HCT116 (cell line): ENCODE data around the gene RNGTT. TPM values are rescaled to one million over a fixed set of nuclear protein-coding genes. Genes with fewer than 3 reads are reported as not detected.

ENCODE experiments used
- ATAC-seq: fragments of 200-7000 bp; cut with Tn5 transposase; 2 replicates; pipeline ENCODE4 v1.9.1; 2020; ENCODE audit warnings: mild to moderate bottlenecking, moderate library complexity
- BruUV-seq: library from RNA; stranded (reverse); fragments of 400-500 nt; replicated peaks from 2 replicates; lab custom pipeline; 2021; lab: Mats Ljungman, UMichigan
- CTCF ChIA-PET: fragments of 300-600 bp; sonication (Branson Sonifier 250); formaldehyde crosslinking; loops from one replicate; lab custom pipeline; 2021; ENCODE audit warnings: antibody characterized with exemption; lab: Charles Lee
- POLR2A ChIA-PET: fragments of 300-600, 350-600 bp; sonication (Branson Sonifier 250); formaldehyde crosslinking; loops from one replicate; lab custom pipeline; 2021; ENCODE audit warnings: antibody characterized with exemption; lab: Charles Lee
- RAD21 ChIA-PET, 2 experiments: fragments of 300-600 bp; sonication (Branson Sonifier 250); formaldehyde crosslinking; loops; one replicate each; lab custom pipeline; 2023; ENCODE audit warnings: low total read pairs in 2 of 2; ENCODE audit not compliant: uncharacterized antibody in 2 of 2, unreplicated experiment in 2 of 2, low non-redundant PET in 1 of 2; lab: Charles Lee
- DNase-seq: peaks from one replicate; pipeline ENCODE4 v3.0.0-alpha.2; 2010; ENCODE audit warnings: low read depth, low spot score
- H2AFZ ChIP-seq: fragments of 200-600 bp; shearing (Covaris generic), sonication (generic); 2 replicates; pipeline ENCODE4 v1.6.1; 2017; ENCODE audit warnings: low read depth, mixed run types, mixed read lengths, antibody characterized with exemption, low read length; ENCODE audit not compliant: poor library complexity, severe bottlenecking
- H3K27ac ChIP-seq: 2 replicates; pipeline ENCODE4 v1.5.1; 2012; ENCODE audit warnings: low read depth, low read length
- H3K27me3 ChIP-seq: fragments of 200-600 bp; sonication (generic); 2 replicates; pipeline ENCODE4 v1.6.1; 2016; ENCODE audit warnings: mixed run types, low read length, mixed read lengths; ENCODE audit not compliant: insufficient read depth
- H3K36me3 ChIP-seq, 2 experiments: fragments of 200-500 bp in 1 of 2; fragments of 200-600 bp in 1 of 2; sonication (Bioruptor generic) in 1 of 2; sonication (generic) in 1 of 2; 2 replicates each; pipeline versions ENCODE4 v1.5.1 to v1.6.1; 2014 to 2016; ENCODE audit warnings: low read length in 2 of 2, inconsistent platforms in 1 of 2, mixed read lengths in 1 of 2, mixed run types in 1 of 2; ENCODE audit not compliant: insufficient read depth in 2 of 2, control insufficient read depth in 1 of 2
- H3K4me1 ChIP-seq, 2 experiments: fragments of 200-600 bp in 1 of 2; sonication (generic) in 1 of 2; 2 replicates each; pipeline versions ENCODE4 v1.5.1 to v1.6.1; 2012 to 2017; ENCODE audit warnings: low read length in 2 of 2, inconsistent platforms in 1 of 2, mild to moderate bottlenecking in 1 of 2, mixed read lengths in 1 of 2, mixed run types in 1 of 2, moderate library complexity in 1 of 2; ENCODE audit not compliant: insufficient read depth in 2 of 2, control insufficient read depth in 1 of 2
- H3K4me2 ChIP-seq: fragments of 200-600 bp; sonication (generic); 2 replicates; pipeline ENCODE4 v1.6.1; 2017; ENCODE audit warnings: mixed run types, low read length, mixed read lengths
- H3K4me3 ChIP-seq, 2 experiments: fragments of 200-600 bp in 1 of 2; sonication (generic) in 1 of 2; replicated peaks in 1 of 2; 2 replicates each; pipeline ENCODE4 v1.5.1; 2011 to 2016; ENCODE audit warnings: low read length in 2 of 2, control low read depth in 1 of 2, low read depth in 1 of 2, mild to moderate bottlenecking in 1 of 2, mixed read lengths in 1 of 2, mixed run types in 1 of 2
- H3K79me2 ChIP-seq: fragments of 200-600 bp; sonication (generic); 2 replicates; pipeline ENCODE4 v1.6.1; 2017; ENCODE audit warnings: mild to moderate bottlenecking, mixed run types, low read length, moderate library complexity, mixed read lengths; ENCODE audit not compliant: insufficient read depth
- H3K9ac ChIP-seq: fragments of 200-600 bp; sonication (generic); 2 replicates; pipeline ENCODE4 v1.6.1; 2016; ENCODE audit warnings: low read length, mixed read lengths
- H3K9me2 ChIP-seq: fragments of 200-600 bp; sonication (generic), shearing (Covaris generic); 2 replicates; pipeline ENCODE4 v1.6.1; 2017; ENCODE audit warnings: mixed run types, mild to moderate bottlenecking, moderate library complexity; ENCODE audit not compliant: insufficient read depth
- H3K9me3 ChIP-seq, 2 experiments: fragments of 200-500 bp in 1 of 2; fragments of 200-600 bp in 1 of 2; sonication (Bioruptor generic) in 1 of 2; sonication (generic) in 1 of 2; 2 replicates each; pipeline ENCODE4 v1.6.1; 2014 to 2017; ENCODE audit warnings: low read length in 2 of 2, mixed read lengths in 2 of 2, inconsistent platforms in 1 of 2, low read depth in 1 of 2, mild to moderate bottlenecking in 1 of 2, mixed run types in 1 of 2, moderate library complexity in 1 of 2; ENCODE audit not compliant: control insufficient read depth in 1 of 2, insufficient read depth in 1 of 2
- H4K20me1 ChIP-seq: fragments of 200-600 bp; sonication (generic), shearing (Covaris generic); 2 replicates; pipeline ENCODE4 v1.6.1; 2017; ENCODE audit warnings: mixed run types, mild to moderate bottlenecking, moderate library complexity; ENCODE audit not compliant: insufficient read depth
- ATF3 ChIP-seq: IDR thresholded peaks from 2 replicates; pipeline ENCODE4 v1.6.1; 2012
- CBX3 ChIP-seq: IDR thresholded peaks from 2 replicates; pipeline ENCODE4 v1.6.1; 2012; ENCODE audit warnings: low read depth
- CEBPB ChIP-seq: IDR thresholded peaks from 2 replicates; pipeline ENCODE4 v1.6.1; 2012; ENCODE audit warnings: low read depth
- ELF1 ChIP-seq: IDR thresholded peaks from 2 replicates; pipeline ENCODE4 v1.6.1; 2012; ENCODE audit warnings: low read depth, borderline replicate concordance
- EZH2 ChIP-seq: fragments of 200-600 bp; sonication (generic); IDR thresholded peaks from 2 replicates; pipeline ENCODE4 v1.6.1; 2017; ENCODE audit warnings: antibody characterized with exemption, mixed run types
- EZH2phosphoT487 ChIP-seq: fragments of 200-600 bp; IDR thresholded peaks from 2 replicates; pipeline ENCODE4 v1.6.1; 2018; ENCODE audit warnings: antibody characterized with exemption, borderline replicate concordance
- FOSL1 ChIP-seq: IDR thresholded peaks from 2 replicates; pipeline ENCODE4 v1.6.1; 2012; ENCODE audit warnings: low read depth
- POLR2A ChIP-seq: IDR thresholded peaks from 2 replicates; pipeline ENCODE4 v1.7.0; 2011; ENCODE audit warnings: borderline replicate concordance; ENCODE audit not compliant: insufficient read depth, insufficient read length; ENCODE audit errors: extremely low read depth
- POLR2AphosphoS5 ChIP-seq: IDR thresholded peaks from 2 replicates; pipeline ENCODE4 v1.6.1; 2011; ENCODE audit warnings: mild to moderate bottlenecking, low read depth, low read length, moderate library complexity
- SRF ChIP-seq: IDR thresholded peaks from 2 replicates; pipeline ENCODE4 v1.6.1; 2012; ENCODE audit warnings: low read depth
- ZFX ChIP-seq: fragments of 450-650 bp; IDR thresholded peaks from 2 replicates; pipeline ENCODE4 v1.6.1; 2017
- intact Hi-C: fragments of 100-400 bp; cut with micrococcal nuclease; formaldehyde crosslinking; loops from 2 replicates; pipeline ENCODE4 v1.10.0; 2022
- total RNA-seq: library from RNA; stranded (reverse); gene quantifications from one replicate; pipeline ENCODE4 v1.2.1, GENCODE V29; 2021; ENCODE audit not compliant: unreplicated experiment
- TF ChIP-seq, protein P1 (sequence below): IDR thresholded peaks from 2 replicates; pipeline ENCODE4 v1.6.1; 2012; ENCODE audit warnings: low read depth
- TF ChIP-seq, protein P2 (sequence below), 3 experiments: fragments of 200-600 bp in 1 of 3; sonication (generic) in 1 of 3; IDR thresholded peaks in 2 of 3; conservative IDR thresholded peaks in 1 of 3; 2 replicates each; pipeline ENCODE4 v1.5.1; 2012 to 2017; ENCODE audit warnings: low read depth in 2 of 3, low read length in 2 of 3, antibody characterized with exemption in 1 of 3, borderline replicate concordance in 1 of 3, control low read depth in 1 of 3, mild to moderate bottlenecking in 1 of 3, mixed read lengths in 1 of 3, mixed run types in 1 of 3, moderate library complexity in 1 of 3; ENCODE audit not compliant: insufficient read depth in 1 of 3
- TF ChIP-seq, protein P3 (sequence below): IDR thresholded peaks from 2 replicates; pipeline ENCODE4 v1.6.1; 2011; ENCODE audit warnings: mild to moderate bottlenecking, low read length, moderate library complexity; ENCODE audit not compliant: insufficient replicate concordance; ENCODE audit errors: extremely low read depth

RNGTT gene
- total RNA-seq, 1 experiment from 2014 or later = 23.0 TPM

- intact Hi-C loops = no loop called here
- Histone ChIP-seq H3K4me2 (no peak overlapping the region), H3K79me2 (no peaks in the 10 kb centered on the region), H3K9me2 (no peaks in the 10 kb centered on the region), H3K9ac (no peak overlapping the region), H3K4me1 (no peaks in the 10 kb centered on the region), H2AFZ (no peak overlapping the region), H3K9me3 (no peaks in the 10 kb centered on the region), H3K36me3 (no peaks in the 10 kb centered on the region), H3K27me3 (no peaks in the 10 kb centered on the region), H4K20me1 (no peaks in the 10 kb centered on the region), H3K27ac (no peak overlapping the region), H3K4me3 (no peak overlapping the region)
- ATAC-seq = no peak
- no peak for DNase-seq
- no peak for TF ChIP-seq ZFX
- TF ChIP-seq, protein P1, sequence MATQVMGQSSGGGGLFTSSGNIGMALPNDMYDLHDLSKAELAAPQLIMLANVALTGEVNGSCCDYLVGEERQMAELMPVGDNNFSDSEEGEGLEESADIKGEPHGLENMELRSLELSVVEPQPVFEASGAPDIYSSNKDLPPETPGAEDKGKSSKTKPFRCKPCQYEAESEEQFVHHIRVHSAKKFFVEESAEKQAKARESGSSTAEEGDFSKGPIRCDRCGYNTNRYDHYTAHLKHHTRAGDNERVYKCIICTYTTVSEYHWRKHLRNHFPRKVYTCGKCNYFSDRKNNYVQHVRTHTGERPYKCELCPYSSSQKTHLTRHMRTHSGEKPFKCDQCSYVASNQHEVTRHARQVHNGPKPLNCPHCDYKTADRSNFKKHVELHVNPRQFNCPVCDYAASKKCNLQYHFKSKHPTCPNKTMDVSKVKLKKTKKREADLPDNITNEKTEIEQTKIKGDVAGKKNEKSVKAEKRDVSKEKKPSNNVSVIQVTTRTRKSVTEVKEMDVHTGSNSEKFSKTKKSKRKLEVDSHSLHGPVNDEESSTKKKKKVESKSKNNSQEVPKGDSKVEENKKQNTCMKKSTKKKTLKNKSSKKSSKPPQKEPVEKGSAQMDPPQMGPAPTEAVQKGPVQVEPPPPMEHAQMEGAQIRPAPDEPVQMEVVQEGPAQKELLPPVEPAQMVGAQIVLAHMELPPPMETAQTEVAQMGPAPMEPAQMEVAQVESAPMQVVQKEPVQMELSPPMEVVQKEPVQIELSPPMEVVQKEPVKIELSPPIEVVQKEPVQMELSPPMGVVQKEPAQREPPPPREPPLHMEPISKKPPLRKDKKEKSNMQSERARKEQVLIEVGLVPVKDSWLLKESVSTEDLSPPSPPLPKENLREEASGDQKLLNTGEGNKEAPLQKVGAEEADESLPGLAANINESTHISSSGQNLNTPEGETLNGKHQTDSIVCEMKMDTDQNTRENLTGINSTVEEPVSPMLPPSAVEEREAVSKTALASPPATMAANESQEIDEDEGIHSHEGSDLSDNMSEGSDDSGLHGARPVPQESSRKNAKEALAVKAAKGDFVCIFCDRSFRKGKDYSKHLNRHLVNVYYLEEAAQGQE = no peak
- ChIA-PET RAD21 (no interaction called here), CTCF (no interaction called here), POLR2A (no interaction called here)
- no TSS peak for BruUV-seq
Measured at GRCh38 chr6:88749849-88750248, 213.6 kb downstream of the RNGTT start.

- CTCF ChIA-PET = no interaction called here
- TF ChIP-seq, protein P2, sequence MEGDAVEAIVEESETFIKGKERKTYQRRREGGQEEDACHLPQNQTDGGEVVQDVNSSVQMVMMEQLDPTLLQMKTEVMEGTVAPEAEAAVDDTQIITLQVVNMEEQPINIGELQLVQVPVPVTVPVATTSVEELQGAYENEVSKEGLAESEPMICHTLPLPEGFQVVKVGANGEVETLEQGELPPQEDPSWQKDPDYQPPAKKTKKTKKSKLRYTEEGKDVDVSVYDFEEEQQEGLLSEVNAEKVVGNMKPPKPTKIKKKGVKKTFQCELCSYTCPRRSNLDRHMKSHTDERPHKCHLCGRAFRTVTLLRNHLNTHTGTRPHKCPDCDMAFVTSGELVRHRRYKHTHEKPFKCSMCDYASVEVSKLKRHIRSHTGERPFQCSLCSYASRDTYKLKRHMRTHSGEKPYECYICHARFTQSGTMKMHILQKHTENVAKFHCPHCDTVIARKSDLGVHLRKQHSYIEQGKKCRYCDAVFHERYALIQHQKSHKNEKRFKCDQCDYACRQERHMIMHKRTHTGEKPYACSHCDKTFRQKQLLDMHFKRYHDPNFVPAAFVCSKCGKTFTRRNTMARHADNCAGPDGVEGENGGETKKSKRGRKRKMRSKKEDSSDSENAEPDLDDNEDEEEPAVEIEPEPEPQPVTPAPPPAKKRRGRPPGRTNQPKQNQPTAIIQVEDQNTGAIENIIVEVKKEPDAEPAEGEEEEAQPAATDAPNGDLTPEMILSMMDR (IDR thresholded peaks at IDR 0.05 in 2 of 3, conservative IDR thresholded peaks at IDR 0.05 in 1 of 3; ENCODE audit: borderline replicate concordance in 1 of 3, insufficient read depth in 1 of 3, low read depth in 2 of 3, low read length in 2 of 3) = no peak
- TF ChIP-seq SRF (no peak), POLR2A (no peak), ZFX (no peak), FOSL1 (no peak), ELF1 (no peak), CBX3 (no peak), ATF3 (no peak), EZH2phosphoT487 (no peak), POLR2AphosphoS5 (no peak), CEBPB (no peak), EZH2 (no peak)
- TF ChIP-seq, protein P3, sequence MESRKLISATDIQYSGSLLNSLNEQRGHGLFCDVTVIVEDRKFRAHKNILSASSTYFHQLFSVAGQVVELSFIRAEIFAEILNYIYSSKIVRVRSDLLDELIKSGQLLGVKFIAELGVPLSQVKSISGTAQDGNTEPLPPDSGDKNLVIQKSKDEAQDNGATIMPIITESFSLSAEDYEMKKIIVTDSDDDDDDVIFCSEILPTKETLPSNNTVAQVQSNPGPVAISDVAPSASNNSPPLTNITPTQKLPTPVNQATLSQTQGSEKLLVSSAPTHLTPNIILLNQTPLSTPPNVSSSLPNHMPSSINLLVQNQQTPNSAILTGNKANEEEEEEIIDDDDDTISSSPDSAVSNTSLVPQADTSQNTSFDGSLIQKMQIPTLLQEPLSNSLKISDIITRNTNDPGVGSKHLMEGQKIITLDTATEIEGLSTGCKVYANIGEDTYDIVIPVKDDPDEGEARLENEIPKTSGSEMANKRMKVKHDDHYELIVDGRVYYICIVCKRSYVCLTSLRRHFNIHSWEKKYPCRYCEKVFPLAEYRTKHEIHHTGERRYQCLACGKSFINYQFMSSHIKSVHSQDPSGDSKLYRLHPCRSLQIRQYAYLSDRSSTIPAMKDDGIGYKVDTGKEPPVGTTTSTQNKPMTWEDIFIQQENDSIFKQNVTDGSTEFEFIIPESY = no peak
Measured at GRCh38 chr6:88748141-88748540, 215.3 kb downstream of the RNGTT start.

More at GRCh38 chr6:88748141-88748540, 215.3 kb downstream of the RNGTT start:
- no TSS peak for BruUV-seq
- no peak overlapping the region for H2AFZ ChIP-seq
- ATAC-seq (no peak), DNase-seq (no peak)
- no peak overlapping the region for H3K9ac ChIP-seq
- H4K20me1 ChIP-seq = no peaks in the 10 kb centered on the region
- intact Hi-C loops = no loop called here
- POLR2A ChIA-PET = no interaction called here
- no peak overlapping the region for H3K27ac ChIP-seq
- H3K4me1 ChIP-seq = no peaks in the 10 kb centered on the region
- no peaks in the 10 kb centered on the region for H3K27me3 ChIP-seq
- H3K9me2 ChIP-seq = no peaks in the 10 kb centered on the region
- no peak overlapping the region for H3K4me2 ChIP-seq
- no peaks in the 10 kb centered on the region for H3K79me2 ChIP-seq
- H3K36me3 ChIP-seq = no peaks in the 10 kb centered on the region
- H3K9me3 ChIP-seq = no peaks in the 10 kb centered on the region
- RAD21 ChIA-PET = no interaction called here
- no peak overlapping the region for H3K4me3 ChIP-seq
